GM21619 (cell line): ENCODE measurements around the gene CDCA5.
A peak's percentile ranks its signal among the peaks of the same experiment; 100 is the strongest.

Experiments used
- ATAC-seq: cut with Tn5 transposase; IDR thresholded peaks from one replicate; pipeline ENCODE4 v1.9.1; 2021; ENCODE audit not compliant: unreplicated experiment

CDCA5 gene

GRCh38 chr11:65083834-65084597, at the start of gene CDCA5, which contains the start of gene ZFPL1:
Gene CDCA5, minus strand, starts transcription at chr11:65084040. Its CDS starts 62 bp downstream, at chr11:65083978.
Gene ZFPL1, plus strand, starts transcription at chr11:65084222. Its CDS starts 477 bp downstream, at chr11:65084699.
- peak; percentile 73 for ATAC-seq

GRCh38 chr11:65132988-65133700, 49.3 kb upstream of the CDCA5 start:
- ATAC-seq, result peak; percentile 25

- ATAC-seq, result peak; percentile 31
These were observed 48.6 kb upstream of the CDCA5 start for GRCh38 chr11:65132238-65132987.

GRCh38 chr11:65131895-65132237, 48.0 kb upstream of the CDCA5 start:
- no peak for ATAC-seq

GRCh38 chr11:65131417-65131776, 47.6 kb upstream of the CDCA5 start:
- ATAC-seq, result no peak

GRCh38 chr11:65130631-65131416, 47.0 kb upstream of the CDCA5 start:
- no peak for ATAC-seq

GRCh38 chr11:65129649-65130441, 46.0 kb upstream of the CDCA5 start:
- no peak for ATAC-seq

- no peak for ATAC-seq
These were observed 44.6 kb upstream of the CDCA5 start for GRCh38 chr11:65128182-65129145.

- ATAC-seq, result no peak
These were observed 43.8 kb upstream of the CDCA5 start for GRCh38 chr11:65127473-65128181.

GRCh38 chr11:65126624-65127274, 42.9 kb upstream of the CDCA5 start:
- ATAC-seq, result no peak

GRCh38 chr11:65125197-65126056, 41.6 kb upstream of the CDCA5 start:
- no peak for ATAC-seq

- no peak for ATAC-seq
These were observed 40.8 kb upstream of the CDCA5 start for GRCh38 chr11:65124480-65125196.

- ATAC-seq, result peak; percentile 62
These were observed 38.2 kb upstream of the CDCA5 start, which contains the start of the genes FAU and MRPL49 for GRCh38 chr11:65121865-65122696. Gene FAU, minus strand, starts transcription at chr11:65122134. Its CDS starts 321 bp downstream, at chr11:65121813. Gene MRPL49, plus strand, starts transcription at chr11:65122321. Its CDS starts 26 bp downstream, at chr11:65122347.

- no peak for ATAC-seq
These were observed 37.6 kb upstream of the CDCA5 start for GRCh38 chr11:65121447-65121864.

GRCh38 chr11:65120831-65121230, 37.0 kb upstream of the CDCA5 start:
- ATAC-seq, result no peak
